NCI-H69 (cell line): ENCODE results near the gene MZB1.
"Not testable (repeated sequence)": the region's sequence is repeated elsewhere in the genome, so short reads cannot be mapped to it uniquely, and the experiment has no call there.

Experiments used
- DNase-seq: peaks from one replicate; lab custom pipeline; 2025; lab: John Stamatoyannopoulos, UW

MZB1 gene

DNA sequence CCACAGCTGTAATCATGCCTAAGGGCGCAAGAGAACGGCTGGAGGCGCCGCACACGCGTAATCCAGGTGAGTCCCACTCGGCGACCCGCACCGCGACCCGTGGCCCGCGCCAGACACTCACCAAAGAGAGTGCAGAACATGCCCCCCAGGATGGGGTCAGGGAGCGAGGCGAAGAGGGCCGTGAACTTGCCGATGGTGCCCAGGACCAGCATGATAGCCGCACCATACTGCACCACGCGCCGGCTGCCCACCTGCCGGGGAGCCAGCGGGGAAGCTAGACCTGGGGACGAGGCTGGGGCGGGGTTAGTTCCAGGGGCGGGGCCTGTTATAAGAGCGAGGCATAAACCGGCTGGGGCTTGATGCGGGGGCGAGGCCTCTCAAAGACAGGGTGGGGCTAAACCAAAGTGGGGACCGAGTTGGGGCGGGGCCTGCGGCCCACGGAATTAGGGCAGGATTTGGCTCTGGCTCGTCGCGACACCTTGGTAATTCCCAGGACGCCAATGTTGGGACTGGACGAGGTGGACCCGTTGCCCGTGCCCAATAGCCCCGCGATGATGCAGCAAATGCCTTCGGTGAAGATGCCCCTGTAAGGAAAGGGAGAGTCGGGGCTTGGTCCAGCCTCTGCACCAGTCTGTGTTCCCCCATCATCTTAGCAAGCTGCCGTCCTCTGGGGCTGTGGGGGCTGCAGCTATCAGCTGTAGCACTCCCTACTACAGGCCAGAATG is 11.4 kb downstream of the MZB1 start:
- no peak for DNase-seq

DNA sequence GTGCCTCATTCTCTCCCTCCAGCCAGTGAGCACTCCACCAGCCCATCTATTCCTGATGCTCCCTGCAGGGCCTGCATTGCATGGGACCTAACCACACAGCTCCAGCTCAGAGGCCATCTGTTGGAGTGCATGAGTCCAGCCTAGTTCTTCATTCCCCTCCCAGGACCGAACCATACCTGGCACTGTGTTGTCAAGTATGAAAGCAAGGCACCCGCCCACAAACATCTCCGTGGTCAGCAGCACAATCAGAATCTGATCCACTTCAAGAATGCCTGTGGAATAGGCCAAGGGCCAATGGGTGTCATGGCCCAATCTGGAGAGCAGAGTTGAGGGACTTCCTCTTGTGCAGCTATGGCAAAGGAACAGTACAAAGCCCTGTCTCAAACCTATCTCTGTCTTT is 12.5 kb downstream of the MZB1 start:
- DNase-seq, result no peak

DNA sequence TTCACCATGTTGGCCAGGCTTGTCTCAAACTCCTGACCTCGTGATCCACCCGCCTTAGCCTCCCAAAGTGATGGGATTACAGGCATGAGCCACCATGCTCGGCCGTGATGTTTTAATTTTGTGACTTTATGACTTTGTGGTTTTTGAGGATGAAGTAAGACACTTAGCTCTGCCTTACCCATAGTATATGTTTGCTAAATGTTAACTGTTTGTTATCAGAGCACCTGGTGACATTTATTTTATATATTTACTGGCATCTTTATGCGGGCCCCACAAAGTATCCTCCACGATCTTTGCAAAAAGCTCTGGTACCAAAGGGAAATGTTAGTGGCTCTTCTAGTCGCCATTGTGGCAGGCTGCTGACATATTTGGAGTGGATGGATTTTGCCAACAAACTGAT is 13.3 kb downstream of the MZB1 start:
- DNase-seq, result no peak

DNA sequence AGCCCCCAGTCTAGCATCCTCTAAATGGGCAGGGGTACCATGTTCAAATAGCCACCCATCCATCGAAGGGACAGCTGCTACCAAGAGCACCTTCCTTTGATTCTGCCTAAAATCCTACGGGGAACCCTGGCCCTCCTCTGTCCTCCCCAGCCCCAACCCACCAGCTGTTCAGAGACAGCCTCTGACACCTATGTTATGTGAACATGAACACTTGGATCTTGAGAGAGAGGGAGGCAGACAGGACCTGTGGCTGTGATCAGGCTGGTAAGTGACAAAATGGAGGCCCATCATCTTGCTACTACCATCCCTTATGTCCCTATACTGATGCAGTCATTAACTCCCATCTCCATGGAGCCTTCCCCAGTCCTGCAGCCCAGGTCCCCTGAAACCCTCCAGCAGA is 14.8 kb downstream of the MZB1 start:
- no peak for DNase-seq

DNA sequence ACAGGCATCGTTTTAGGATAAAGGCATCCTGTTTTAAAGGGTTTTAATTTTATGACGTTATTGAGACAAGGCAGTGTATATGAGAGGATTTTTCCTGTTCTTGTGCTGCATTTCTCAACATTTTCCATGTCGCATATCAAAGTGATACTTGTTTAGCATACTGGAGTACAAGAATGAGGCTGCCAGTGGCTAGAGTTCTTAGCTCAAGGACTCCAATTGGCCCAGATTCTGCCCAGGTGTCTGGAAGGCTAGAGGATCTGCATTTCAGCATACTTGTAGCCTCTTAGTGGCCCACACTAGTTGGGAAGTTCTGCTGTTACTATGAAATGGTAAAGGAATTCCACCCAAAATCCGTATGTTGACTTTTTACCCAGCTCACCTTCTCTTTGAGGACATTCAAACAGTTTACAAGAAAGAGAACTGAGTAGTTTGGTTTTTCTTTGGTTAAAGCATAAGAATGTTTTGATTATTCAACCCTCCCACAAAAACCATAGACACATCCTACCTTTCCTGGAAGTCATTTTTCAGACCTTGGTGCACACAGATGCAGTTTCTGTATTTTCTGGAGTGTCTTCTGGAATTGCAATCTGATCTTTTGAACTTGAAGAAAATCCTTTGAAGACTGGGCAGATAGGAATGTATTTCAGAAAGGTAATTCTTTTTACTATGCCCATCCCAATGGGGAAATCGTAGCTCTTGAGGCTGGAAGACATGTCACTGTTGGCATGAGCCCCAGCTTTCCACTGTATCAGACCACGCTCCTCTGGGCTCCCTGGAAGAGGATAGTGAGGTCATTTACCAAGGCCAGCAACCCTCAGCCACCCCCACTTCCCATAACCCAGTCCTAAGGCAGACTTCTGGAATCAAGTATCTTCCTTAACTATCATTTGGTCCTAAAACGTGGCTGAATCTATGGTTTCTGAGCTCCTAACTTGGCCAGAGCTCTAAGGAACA is 18.0 kb downstream of the MZB1 start:
- no peak for DNase-seq

DNA sequence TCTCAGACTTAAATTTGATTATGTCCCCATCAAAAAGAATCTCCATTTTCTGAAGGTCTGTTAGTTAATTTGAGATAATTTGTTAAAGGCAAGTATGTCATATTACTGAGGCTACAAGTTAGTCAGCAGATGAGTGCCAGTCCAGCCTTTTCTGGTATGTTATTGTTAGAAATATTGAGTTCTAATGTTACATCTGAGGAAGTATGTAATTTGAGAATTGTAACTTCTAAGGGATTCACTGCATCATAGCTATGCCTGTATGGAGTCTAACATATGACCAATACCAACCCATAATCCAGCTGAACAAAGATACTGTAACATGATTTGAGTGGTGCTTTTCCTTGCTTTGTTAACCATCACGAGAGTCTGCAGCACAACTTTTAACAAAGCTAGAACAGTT is 20.5 kb downstream of the MZB1 start:
- no peak for DNase-seq

DNA sequence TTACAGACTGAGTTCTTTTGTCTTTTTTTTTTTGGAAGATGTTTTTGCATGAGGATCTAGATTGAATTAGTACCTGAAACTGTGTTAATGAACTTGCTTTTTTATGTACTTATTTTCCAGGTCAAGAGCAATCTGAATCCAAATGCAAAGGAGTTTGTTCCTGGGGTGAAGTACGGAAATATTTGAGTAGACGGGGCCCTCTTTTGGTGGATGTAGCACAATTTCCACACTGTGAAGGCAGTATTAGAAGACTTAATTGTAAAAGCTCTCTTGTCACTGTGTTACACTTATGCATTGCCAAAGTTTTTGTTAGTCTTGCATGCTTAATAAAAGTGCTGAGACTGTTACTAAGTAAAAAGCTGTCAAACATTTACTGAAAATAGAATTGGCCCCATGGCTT is 21.1 kb downstream of the MZB1 start:
- no peak for DNase-seq

DNA sequence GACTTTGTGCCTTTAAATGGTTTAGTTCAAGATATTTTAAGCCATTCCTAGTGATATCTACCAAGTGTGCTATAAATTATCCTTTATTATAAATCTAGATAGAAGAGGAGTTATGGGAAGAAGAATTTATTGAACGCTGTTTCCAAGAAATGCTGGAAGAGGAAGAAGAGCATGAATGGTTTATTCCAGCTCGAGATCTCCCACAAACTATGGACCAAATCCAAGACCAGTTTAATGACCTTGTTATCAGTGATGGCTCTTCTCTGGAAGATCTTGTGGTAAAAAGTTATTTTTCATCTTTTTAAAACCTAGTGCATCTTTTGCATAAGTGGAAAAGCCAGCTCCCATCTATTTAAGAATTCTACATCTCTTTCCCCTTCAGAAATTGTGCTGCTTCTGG is 25.2 kb downstream of the MZB1 start:
- DNase-seq, result no peak

DNA sequence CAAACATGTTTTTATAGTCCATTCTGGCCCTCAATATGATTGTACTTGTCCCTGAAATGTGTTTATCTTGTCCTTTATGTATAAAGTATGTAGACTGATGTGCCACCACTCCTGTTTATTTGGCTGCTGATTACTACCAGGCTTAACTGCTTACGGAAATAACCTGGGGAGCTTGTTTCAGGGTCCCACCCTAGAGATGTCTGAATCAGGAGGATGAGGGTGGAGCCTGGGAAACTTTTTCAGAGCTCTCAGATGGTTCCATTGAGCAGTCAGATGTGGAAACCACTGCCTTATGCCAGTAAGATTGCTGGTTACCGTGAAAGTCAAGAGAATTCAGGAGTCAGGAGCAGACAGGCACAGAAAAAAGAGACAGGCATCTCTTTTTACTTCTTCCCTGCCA is 25.8 kb downstream of the MZB1 start:
- no peak for DNase-seq

DNA sequence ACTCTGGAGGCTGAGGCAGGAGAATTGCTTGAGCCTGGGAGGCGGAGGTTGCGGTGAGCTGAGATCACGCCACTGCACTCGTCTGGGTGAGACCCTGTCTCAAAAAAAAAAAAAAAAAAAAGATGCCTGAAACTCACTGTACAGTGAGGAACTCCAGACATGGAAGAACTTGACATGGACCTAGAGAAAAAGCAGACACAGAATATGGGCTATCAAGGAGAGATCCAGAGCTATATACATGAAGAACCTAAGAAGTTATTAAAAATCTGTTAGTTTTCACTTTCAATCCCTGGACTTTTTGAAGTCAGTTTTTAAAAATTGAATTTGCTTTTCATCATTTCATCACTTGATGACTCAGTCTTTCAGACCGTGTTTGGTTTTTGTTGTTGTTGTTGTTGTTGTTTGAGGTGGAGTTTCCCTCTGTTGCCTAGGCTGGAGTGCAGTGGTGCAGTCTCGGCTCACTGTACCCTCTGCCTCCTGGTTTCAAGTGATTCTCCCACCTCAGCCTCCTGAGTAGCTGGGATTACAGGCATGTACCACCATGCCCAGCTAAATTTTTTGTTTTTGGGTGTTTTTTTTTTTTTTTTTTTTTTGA is 27.8 kb downstream of the MZB1 start:
- DNase-seq, result no peak

DNA sequence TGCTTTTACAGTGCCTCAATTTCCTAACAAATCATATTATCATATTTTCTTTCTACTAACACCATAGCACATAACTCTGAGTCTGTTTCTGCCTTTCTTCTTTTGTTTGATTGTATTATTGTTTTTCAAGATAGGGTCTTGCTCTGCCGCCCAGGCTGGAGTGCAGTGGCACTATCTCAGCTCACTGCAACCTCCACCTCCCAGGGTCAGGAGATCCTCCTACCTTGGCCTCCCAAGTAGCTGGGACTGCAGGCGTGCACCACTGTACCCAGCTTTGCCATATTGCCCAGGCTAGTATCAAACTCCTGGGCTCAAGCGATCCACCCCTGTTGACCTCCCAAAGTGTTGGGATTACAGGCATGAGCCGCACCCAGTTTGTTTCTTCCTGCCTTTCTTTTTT is 29.3 kb downstream of the MZB1 start:
- DNase-seq, result no peak

DNA sequence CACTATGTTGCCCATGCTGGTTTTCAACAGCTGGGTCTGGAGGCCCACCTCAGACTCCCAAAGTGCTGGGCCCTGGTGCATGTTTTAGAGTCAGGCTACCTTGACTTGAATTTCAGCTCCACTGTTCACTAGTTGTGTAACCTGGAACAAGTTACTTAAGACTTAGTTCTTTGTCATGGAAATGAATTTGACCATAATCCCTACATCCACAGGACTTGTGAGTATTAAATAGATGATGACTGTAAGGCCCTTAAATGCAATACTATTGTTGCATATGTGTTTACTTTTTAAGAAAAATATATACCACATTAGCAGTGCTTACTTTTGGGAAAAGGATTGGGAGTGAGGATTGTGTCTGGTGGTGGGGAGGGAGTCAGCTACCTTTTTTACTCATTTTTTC is 31.6 kb downstream of the MZB1 start:
- DNase-seq, result no peak

DNA sequence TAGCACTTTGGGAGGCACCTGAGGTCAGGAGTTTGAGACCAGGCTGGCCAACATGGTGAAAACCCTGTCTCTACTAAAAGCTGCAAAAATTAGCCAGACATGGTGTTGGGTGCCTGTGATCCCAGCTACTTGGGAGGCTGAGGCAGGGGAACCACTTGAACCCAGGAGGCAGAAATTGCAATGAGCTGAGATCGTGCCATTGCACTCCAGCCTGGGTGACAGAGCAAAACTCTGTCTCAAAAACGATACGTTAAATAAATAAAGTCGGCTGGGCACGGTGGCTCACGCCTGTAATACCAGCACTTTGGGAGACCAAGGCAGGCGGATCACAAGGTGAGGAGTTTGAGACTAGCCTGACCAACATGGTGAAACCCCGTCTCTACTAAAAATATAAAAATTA is 33.8 kb downstream of the MZB1 start:
- not testable (repeated sequence) for DNase-seq

DNA sequence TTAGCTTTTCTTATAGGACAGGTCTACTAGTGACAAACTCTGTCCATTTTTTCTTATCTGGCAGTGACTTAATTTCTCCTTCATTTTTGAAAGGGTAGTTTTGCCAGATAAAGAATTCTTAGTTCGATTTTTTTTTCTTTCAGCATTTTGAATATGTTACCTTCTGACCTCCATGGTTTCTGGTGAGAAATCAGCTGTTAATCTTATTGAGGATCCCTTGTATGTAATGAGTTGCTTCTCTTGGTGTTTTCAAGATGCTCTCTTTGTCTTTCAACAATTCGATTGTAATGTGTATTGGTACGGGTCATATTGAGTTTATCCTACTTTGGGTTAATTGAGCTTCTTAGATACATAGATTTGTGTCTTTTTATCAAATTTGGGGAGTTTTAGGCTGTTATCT is 35.5 kb downstream of the MZB1 start:
- DNase-seq, result no peak

DNA sequence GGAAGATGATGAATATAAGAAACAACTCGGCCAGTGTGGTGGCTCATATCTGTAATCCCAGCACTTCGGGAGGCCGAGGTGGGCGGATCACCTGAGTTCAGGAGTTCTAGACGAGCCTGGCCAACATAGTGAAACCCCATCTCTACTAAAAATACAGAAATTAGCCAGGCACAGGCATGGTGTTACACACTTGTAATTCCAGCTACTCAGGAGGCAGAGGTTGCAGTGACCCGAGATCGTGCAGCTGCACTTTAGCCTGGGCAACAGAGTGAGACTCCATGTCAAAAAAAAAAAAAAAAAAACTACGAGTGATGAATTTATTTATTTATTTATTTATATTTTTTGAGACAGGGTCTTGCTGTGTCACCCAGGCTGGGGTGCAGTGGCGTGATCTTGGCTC is 41.9 kb downstream of the MZB1 start:
- not testable (repeated sequence) for DNase-seq

DNA sequence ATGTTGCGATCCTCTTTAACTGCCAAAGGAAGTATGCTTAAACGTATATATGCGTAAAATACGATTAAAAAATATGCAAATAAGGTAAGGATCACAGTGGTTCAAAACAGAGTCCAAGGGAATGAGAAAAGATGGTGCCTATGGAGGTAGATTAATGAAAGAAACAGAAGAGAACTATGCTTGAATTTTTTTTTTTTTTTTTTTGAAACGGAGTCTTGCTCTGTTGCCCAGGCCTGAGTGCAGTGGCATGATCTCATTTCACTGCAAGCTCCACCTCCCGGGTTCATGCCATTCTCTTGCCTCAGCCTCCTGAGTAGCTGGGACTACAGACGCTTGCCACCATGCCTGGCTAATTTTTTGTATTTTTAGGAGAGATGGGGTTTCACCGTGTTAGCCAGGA is 44.3 kb downstream of the MZB1 start:
- not testable (repeated sequence) for DNase-seq

DNA sequence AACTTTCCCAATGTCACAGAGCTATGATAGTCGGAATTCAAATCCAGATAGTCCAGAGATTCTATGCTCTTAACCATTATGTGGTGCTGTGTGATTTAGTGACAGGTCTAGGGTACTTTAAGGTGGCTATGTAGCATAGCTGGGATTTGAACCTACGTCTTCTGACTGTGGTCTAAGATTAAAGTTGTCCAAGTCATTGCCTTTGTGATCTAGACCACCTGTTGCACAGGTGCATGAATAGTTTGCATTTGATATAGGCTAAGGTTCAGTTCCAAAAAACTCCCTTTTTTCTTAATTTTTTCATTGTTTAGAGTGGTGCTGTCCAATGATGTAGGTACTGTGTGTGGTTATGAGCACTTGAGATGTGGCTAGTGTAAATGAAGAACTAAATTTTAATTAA is 45.5 kb downstream of the MZB1 start:
- DNase-seq, result no peak

DNA sequence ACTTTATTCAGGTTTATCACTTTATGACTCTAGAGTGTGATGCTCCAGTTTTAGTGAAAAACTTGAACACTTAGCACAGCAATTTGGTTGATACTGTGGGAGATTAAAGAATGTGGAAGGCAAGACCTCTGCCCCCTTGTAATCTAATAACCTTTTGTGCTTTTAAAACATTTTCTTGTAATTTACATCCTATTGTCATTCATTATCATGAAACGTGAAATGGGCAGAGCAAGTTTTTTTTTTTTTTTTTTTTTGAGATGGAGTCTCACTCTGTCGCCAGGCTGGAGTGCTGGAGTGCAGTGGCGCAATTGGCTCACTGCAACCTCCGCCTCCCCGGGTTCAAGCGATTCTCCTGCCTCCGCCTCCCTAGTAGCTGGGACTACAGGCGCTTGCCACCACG is 46.2 kb downstream of the MZB1 start:
- DNase-seq, result no peak

DNA sequence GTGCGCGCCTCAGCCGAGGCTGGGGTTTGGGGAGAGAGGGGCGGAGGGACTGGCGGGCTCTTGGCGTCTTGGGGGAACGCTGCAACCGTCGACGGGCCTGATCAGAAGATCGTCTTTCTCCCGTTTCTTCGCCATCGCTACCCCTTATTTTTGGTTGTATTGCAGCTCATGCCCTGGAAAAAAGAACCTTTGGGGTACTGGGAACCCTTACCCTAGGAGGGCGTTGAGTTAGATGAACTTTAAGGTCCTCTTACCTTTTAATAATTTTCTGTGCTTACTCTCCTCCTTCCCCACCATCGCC is 47.3 kb downstream of the MZB1 start:
- DNase-seq, result no peak

DNA sequence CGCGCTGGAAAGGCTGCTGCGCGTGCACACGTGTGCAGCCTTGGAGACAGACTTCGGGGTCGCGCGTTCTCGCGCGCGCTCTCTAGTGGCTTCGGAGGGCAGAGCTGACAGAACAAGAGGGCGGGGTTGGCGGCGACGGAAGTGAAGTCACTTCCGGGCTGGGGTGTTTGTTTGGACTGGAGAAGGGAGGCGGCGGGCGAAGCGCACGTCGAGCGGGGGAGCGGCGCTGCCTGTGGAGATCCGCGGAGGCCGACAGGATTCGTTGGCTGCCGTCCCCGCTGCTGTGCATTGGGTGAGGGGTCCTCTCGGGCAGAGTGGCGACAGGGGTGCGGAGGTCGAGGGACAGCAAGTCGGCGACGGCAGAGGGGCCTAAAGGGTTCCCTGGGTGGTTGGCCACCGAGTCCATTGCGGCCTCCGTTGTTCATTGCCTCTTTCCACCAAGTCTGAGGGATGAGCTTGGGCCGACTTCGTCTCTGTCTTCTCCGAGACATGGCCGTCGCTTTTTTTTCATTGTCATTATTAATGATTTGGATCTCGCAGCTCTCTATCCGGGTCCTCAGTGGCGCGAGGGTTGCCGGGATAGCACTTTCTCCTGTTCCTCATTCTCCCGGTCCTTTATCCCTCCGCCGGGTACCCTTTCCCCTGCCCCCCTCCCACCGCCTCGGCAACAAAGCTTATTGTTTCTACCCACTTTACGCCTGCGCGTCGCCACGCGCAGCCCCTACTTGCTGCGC is 47.9 kb downstream of the MZB1 start, which contains the start of gene PAIP2:
PAIP2 (plus strand) TSS at position 166 of the 734 bp plus-strand sequence. CDS start 21,931 bp downstream, outside the sequence.
- DNase-seq, result peak; percentile 99

DNA sequence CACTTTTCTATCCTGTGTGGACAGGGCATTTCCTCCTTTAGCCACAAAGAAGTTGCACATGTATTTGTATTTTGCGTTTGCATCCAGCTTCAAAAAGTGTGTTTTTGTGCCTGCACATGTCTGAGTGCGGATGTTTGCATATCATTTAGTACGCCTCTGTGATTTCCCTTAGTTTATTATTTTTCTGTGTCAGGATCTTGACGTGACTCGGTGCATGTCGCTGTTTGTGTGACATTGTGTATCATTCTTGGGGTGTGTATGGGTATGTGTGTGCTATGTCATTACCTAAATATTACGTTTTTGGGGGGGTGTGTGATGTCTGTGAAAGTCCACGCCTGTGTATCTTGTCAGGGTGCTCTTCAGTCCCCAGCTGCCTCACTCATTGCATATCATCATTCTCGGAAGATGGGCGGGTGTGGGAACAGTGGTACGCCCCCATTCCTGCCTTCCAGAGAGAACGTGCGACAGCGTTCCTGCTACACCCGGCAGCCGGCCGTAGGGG is 48.5 kb downstream of the MZB1 start:
- DNase-seq, result no peak

DNA sequence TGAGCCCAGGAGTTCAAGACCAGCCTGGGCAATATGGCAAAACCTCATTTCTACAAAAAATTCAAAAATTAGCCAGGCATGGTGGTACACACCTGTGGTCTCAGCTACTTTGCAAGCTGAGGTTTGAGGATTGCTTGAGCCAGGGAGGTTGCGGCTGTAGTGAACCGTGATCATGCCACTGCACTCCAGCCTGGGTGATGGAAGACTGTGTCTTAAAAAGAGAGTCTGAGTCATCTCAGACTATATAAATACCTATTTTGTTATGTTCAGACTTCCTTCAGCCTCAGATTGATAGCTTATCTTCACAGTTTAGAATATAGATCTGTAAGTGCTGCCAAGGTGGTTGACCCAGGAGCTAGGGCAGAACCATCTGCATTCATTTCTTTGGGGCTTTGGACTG is 49.7 kb downstream of the MZB1 start:
- DNase-seq, result no peak
